ENCODE data around the gene COL16A1. TPM values are rescaled to one million over a fixed set of nuclear protein-coding genes. Genes with fewer than 3 reads are reported as not detected.

Gene COL16A1
- total RNA-seq, 2 experiments from 2014 or later: not detected

DNA sequence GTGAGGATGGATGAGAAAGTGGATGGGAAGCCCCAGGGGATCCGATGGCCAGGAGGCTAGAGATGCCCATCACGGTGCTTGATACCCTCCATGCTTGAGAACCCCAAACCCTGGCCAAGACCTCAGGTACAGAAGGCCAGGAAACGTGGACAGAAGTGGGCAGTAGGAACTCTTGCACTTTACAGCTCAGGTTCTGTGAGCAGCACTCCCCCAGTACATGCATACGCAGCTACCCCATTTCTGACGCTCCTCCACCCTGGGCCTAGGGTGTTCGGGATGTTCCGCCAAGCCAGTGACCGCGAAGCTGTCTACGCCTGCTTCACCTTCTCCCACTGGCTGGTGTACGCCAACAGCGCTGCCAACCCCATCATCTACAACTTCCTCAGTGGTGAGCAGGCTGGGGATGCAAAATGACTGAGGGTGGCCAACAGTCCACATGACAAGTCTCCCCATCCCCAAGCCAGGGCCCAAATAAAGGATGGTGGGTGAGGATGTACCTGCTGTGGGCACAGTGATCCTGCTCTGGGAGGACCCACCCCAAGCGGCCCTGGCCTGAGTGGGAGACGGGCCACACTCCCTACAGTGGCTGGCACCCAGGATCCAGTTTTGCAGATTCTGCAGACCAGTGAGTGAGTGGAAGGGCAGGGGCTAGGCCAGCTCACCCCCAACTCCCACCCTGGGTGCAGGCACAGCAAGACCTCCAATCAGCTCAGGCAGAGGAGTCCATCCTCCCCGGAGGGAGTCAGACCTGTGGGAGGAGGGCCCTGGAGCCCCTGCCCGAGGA is 78.9 kb downstream of the COL16A1 start:
- no peak overlapping the region for H3K4me3 Mint-ChIP-seq
- POLR2A ChIA-PET: no interaction called here
- H3K9me3 Mint-ChIP-seq: no peaks in the 10 kb centered on the region
- no peaks in the 10 kb centered on the region for H3K27me3 Mint-ChIP-seq
- H3K4me1 Mint-ChIP-seq: peaks cover 10% of the 10 kb centered on the region
- CTCF ChIA-PET: interaction anchor here (0.8 kb wide), 1 partner anchor 8 kb away, joined by 3 read pairs; no protein-coding TSS in a partner anchor
- H3K27ac Mint-ChIP-seq: no peak overlapping the region
- H3K36me3 Mint-ChIP-seq (ENCODE audit: low read depth): peaks cover 10% of the 10 kb centered on the region
- no peak for DNase-seq

DNA sequence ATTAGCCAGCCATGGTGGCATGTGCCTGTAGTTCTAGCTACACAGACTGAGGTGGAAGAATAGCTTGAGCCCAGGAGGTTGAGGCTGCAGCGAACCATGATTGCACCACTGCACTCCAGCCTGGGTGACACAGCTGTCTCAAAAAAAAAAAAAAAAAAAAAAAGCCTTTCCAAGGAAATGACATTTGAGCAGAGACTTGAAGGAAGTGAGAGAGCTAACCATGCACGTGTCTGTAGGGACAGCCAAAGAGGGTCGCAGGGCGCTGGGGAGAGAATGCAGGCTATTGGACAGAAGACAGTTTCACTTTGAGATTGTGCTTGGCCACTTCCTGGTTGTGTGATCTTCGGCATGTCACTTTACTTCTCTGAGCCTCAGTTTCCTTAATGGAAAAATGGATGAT is 79.5 kb downstream of the COL16A1 start:
- Mint-ChIP-seq H3K4me3 (no peak overlapping the region), H3K27me3 (peaks cover under 1% of the 10 kb centered on the region), H3K27ac (no peak overlapping the region), H3K9me3 (no peaks in the 10 kb centered on the region), H3K4me1 (peaks cover 10% of the 10 kb centered on the region), H3K36me3 (ENCODE audit: low read depth) (peaks cover 6% of the 10 kb centered on the region)
- DNase-seq: no peak
- ChIA-PET CTCF (interaction anchor here (0.8 kb wide), 1 partner anchor 9 kb away, joined by 3 read pairs; no protein-coding TSS in a partner anchor), POLR2A (no interaction called here)

DNA sequence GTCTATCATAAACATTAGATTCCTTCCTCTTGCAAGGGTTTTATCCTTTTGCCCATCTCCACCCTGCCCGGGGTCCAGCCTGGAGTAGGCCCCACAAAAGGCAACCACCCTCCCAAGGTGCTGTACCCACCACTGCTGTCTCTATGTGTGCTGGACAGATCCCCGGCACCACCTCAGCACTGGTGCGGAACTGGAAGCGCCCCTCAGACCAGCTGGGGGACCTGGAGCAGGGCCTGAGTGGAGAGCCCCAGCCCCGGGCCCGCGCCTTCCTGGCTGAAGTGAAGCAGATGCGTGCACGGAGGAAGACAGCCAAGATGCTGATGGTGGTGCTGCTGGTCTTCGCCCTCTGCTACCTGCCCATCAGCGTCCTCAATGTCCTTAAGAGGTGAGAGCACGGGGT is 80.5 kb downstream of the COL16A1 start:
- H3K27ac Mint-ChIP-seq: no peak overlapping the region
- CTCF ChIA-PET: no interaction called here

DNA sequence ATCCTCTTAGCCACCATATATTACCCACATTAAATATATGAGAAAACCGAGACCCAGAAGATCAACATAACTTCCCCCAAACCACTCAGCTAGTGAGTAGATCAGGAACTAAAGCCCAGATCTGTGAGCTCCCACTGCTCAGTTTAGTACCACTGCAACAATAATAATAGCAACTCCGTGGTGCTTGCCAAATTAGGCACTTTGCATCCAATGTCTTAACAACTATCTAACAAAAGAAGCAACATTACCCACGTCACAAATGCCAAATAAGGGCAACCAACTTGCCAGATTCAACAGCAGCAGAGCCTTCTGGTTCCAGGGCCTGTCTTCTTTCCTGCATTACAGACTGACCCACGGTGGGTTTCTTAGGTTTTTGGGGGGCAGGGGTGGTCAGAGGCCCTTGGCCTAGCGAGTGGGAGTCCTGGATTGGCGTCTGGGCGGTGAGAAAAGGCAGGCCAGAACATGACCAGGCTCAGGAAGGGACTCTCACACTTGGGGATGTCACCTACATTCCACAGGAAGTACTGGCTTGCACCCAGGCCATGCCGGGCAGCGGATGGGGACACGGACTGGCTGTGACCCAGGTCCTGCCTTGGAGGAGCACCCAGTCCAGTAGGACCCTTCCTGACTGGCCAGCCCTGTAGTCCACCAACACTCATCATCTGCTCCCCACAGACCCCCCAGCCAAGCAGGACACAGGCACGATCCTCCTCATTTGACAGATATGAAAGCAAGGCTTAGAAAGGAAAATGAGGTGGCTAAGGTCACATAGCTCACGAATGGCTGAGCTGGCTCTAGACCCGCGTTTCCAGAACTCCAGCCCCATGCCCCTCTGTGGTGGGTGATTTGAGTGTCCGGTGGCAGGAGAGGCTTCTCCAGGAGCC is 81.7 kb downstream of the COL16A1 start:
- CTCF ChIA-PET: no interaction called here
- H3K4me1 Mint-ChIP-seq: peaks cover 12% of the 10 kb centered on the region

More for the DNA sequence above, 80.5 kb downstream of the COL16A1 start:
- no peak for DNase-seq
- POLR2A ChIA-PET: no interaction called here
- H3K9me3 Mint-ChIP-seq: no peaks in the 10 kb centered on the region
- peaks cover 10% of the 10 kb centered on the region for H3K4me1 Mint-ChIP-seq
- peaks cover 8% of the 10 kb centered on the region for H3K27me3 Mint-ChIP-seq
- H3K4me3 Mint-ChIP-seq: no peak overlapping the region
- peaks cover 2% of the 10 kb centered on the region for H3K36me3 Mint-ChIP-seq (ENCODE audit: low read depth)

DNA sequence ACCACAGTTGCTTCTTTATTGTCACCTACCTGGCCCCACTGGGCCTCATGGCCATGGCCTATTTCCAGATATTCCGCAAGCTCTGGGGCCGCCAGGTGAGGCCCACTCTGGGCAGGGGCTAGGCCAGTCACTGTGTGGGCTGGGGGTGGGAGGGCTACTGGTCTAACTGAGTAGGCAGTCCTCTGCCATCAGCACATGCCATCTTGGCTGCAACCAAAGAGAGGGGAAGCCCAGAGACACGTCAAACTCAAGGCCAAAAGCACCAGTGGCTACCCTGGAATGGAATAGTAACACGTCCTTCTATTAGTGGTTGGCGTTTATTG is 82.4 kb downstream of the COL16A1 start:
- no peak overlapping the region for H3K27ac Mint-ChIP-seq
- CTCF ChIA-PET: no interaction called here
- no peak for DNase-seq
- peaks cover 2% of the 10 kb centered on the region for H3K36me3 Mint-ChIP-seq (ENCODE audit: low read depth)
- POLR2A ChIA-PET: no interaction called here
- no peaks in the 10 kb centered on the region for H3K9me3 Mint-ChIP-seq
- H3K4me1 Mint-ChIP-seq: peaks cover 12% of the 10 kb centered on the region
- H3K27me3 Mint-ChIP-seq: peaks cover 19% of the 10 kb centered on the region
- no peak overlapping the region for H3K4me3 Mint-ChIP-seq

More for the DNA sequence above, 81.7 kb downstream of the COL16A1 start:
- POLR2A ChIA-PET: no interaction called here
- Mint-ChIP-seq H3K36me3 (ENCODE audit: low read depth) (peaks cover 2% of the 10 kb centered on the region), H3K9me3 (no peaks in the 10 kb centered on the region), H3K27me3 (peaks cover 12% of the 10 kb centered on the region), H3K4me3 (no peak overlapping the region), H3K27ac (no peak overlapping the region)
- DNase-seq: no peak

DNA sequence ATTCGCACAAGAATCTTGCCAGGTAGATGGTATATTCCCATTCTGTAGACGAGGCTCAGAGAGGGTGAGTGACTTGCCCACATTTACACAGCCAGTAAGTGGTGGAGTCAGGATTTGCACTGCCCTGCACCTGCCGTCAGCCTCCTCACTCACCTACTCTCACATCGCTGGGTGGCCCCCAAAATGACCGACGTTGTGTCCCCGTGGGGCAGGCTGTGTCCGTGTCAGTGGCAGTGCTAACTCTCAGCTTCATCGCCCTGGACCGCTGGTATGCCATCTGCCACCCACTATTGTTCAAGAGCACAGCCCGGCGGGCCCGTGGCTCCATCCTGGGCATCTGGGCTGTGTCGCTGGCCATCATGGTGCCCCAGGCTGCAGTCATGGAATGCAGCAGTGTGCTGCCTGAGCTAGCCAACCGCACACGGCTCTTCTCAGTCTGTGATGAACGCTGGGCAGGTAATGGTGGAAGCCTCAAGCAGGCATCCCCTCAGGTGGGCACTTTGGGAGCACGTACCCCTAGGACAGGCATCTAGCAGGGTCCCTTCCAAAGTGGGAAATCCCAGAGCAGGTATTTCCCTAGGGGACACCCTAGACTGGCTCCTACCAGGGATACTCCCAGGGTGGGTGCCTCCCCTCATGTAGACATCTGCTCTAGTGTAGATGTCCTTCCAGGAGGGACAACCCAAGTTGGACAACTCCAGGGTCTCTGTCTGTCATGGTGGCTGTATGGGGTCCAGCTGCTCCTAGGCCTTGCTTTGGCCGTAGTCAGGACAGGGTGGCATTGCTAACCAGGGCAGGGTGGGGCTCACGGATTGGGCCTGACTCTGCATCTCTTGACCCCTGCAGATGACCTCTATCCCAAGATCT is 83.0 kb downstream of the COL16A1 start:
- Mint-ChIP-seq H3K36me3 (ENCODE audit: low read depth) (peaks cover 2% of the 10 kb centered on the region), H3K4me3 (no peak overlapping the region), H3K9me3 (no peaks in the 10 kb centered on the region), H3K27me3 (peaks cover 23% of the 10 kb centered on the region), H3K4me1 (peaks cover 12% of the 10 kb centered on the region), H3K27ac (no peak overlapping the region)
- CTCF ChIA-PET: no interaction called here
- POLR2A ChIA-PET: no interaction called here
- DNase-seq: no peak

DNA sequence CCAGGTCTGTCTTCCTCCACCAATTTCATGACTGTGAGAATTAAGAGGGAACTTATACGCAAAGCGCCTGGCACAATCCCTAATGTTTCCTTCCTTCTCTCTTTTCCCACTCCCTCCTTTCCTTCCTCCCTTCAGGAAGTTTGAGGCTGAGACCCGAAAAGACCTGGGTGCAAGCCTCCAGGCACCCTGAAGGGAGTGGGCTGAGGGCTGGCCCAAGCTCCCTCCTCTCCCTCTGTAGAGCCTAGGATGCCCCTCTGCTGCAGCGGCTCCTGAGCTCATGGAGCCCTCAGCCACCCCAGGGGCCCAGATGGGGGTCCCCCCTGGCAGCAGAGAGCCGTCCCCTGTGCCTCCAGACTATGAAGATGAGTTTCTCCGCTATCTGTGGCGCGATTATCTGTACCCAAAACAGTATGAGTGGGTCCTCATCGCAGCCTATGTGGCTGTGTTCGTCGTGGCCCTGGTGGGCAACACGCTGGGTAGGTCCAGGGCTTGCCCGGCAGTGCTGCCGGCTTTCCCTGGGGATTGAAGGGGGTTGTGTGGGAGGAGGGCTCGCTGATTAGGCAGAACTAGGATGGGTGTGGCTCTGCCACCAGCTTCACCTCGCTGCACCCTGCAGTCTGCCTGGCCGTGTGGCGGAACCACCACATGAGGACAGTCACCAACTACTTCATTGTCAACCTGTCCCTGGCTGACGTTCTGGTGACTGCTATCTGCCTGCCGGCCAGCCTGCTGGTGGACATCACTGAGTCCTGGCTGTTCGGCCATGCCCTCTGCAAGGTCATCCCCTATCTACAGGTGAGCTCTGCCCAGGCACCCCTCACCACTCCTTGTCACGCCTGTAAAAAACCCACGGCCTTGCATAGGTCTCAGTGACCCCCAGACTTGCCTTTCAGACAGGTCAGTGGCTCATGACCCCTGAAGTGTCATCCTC is 84.6 kb downstream of the COL16A1 start:
- CTCF ChIA-PET: interaction anchor here (0.9 to 3.2 kb wide), 7 partner anchors 12 to 170 kb away, joined by 3 to 13 read pairs (median 5); no protein-coding TSS in a partner anchor
- Mint-ChIP-seq H3K27ac (no peak overlapping the region), H3K4me1 (peaks cover 7% of the 10 kb centered on the region), H3K27me3 (peaks cover 26% of the 10 kb centered on the region), H3K9me3 (no peaks in the 10 kb centered on the region), H3K36me3 (ENCODE audit: low read depth) (peaks cover 2% of the 10 kb centered on the region), H3K4me3 (no peak overlapping the region)
- POLR2A ChIA-PET: no interaction called here
- no peak for DNase-seq

DNA sequence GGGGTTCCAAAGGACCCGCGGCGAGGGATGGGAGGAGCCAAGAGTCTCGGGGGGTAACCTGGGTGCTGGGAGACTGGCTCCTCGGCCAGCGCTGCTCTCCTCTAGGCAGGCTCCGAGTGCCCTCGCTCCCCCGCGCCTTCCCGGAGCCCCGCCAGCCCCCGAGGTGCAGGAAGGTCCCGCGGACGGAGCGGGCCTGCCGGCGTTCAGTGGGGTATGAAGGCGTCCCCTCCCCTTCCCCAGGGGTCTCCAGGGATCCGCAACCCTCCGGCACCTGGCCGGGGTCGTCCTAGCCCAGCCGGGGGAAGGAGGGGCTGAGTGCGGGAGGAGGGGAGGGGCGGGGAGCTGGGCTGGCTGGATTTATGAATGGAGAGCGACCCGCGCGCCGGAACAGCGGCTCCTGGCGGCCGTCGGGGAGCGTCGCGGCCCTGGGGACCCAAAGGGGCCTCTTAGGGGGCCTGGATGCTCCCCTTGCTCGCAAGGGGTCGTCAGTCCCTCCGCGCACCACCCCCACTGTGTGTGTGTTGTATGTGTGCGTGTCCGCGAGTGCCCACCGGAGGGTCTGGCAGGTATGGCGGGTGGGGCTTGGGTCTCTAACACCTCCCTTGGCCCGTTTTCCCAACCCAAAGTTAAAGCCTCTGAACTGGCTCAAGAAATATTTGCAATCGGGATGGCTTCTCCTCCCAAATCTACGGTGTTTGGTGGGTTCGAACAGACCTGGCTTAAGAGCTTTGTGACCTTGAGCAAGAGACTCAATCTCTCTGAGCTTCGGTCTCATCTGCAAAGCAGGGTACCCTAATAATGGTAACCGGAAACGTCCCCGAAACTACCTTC is 85.7 kb downstream of the COL16A1 start:
- H3K4me1 Mint-ChIP-seq: peaks cover 2% of the 10 kb centered on the region
- H3K36me3 Mint-ChIP-seq (ENCODE audit: low read depth): no peaks in the 10 kb centered on the region
- H3K27me3 Mint-ChIP-seq: peaks cover 26% of the 10 kb centered on the region
- ChIA-PET POLR2A (no interaction called here), CTCF (interaction anchor here (0.9 to 3.2 kb wide), 7 partner anchors 11 to 171 kb away, joined by 3 to 13 read pairs (median 5); no protein-coding TSS in a partner anchor)
- no peak overlapping the region for H3K27ac Mint-ChIP-seq
- H3K4me3 Mint-ChIP-seq: no peak overlapping the region
- H3K9me3 Mint-ChIP-seq: no peaks in the 10 kb centered on the region
- DNase-seq: peak; percentile 32

DNA sequence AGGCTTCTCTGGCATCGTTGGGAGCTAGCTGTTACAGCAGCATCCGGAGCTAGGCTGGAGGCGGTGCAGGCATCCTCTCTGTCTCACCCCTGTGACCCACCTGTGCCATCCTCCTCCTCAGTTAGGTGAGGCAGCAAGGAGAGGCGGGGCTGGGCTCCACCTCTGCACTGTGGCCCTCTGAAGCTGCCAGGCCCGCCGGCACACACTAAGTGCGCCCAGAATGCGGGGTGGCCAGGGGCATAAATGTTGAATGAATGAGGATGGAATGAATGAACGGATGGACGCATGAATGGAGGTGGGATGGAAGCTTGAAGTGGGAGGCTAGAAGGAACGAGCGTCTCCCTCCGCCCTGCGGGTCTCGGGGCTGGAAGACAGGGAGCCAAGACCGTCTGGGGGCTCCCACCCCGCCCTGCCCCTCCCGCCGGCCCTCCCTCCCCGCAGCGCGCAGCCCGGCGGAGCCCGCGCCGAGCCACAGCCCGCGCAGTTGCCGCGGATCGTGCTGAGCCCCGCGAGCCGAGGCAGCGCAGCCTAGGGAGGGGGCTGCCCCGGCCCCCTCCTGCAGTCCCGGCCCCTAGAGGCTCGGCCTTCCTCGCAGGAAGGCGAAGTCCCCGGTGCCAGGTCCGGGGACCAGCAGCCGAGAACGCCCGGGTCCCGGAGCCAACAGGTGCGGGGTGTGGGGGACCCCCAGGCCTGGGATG is 86.5 kb downstream of the COL16A1 start, which contains the start of gene HCRTR1:
HCRTR1 (plus strand) TSS at position 472 of the 698 bp plus-strand sequence. CDS start 1,504 bp downstream, outside the sequence.
- no peak for DNase-seq
- CTCF ChIA-PET: interaction anchor here (1.3 to 3.2 kb wide), 5 partner anchors 11 to 54 kb away, joined by 3 to 13 read pairs (median 6); no protein-coding TSS in a partner anchor
- Mint-ChIP-seq H3K4me3 (no peak within 1 kb of the TSS), H3K27ac (no peak within 1 kb of the TSS), H3K4me1 (peaks cover 2% of the 10 kb centered on the region), H3K9me3 (no peaks in the 10 kb centered on the region), H3K27me3 (peaks cover 26% of the 10 kb centered on the region), H3K36me3 (ENCODE audit: low read depth) (no peaks in the 10 kb centered on the region)
- POLR2A ChIA-PET: no interaction called here

DNA sequence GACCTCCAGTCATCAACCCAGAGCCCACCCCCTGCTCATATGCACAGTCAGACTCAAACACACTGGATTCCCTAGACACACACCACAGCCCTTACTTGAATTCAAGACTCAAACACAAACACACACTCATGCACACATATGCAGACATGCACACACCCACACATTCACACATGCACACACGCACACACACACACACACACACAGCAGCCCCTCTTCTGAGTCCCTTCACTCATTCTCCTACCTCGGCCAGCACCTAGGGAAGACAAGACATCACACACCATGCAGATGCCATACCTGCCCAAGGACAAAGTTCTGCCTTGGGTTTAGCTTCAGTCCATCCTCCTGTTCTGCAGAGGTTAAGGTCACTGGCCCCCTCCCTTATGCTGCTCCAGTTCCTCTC is 87.9 kb downstream of the COL16A1 start:
- CTCF ChIA-PET: no interaction called here
- no peak for DNase-seq
- H3K4me1 Mint-ChIP-seq: peaks cover 2% of the 10 kb centered on the region
- no peaks in the 10 kb centered on the region for H3K9me3 Mint-ChIP-seq
- no peak overlapping the region for H3K27ac Mint-ChIP-seq
- H3K27me3 Mint-ChIP-seq: peaks cover 26% of the 10 kb centered on the region
- no peak overlapping the region for H3K4me3 Mint-ChIP-seq
- H3K36me3 Mint-ChIP-seq (ENCODE audit: low read depth): no peaks in the 10 kb centered on the region
- POLR2A ChIA-PET: no interaction called here

DNA sequence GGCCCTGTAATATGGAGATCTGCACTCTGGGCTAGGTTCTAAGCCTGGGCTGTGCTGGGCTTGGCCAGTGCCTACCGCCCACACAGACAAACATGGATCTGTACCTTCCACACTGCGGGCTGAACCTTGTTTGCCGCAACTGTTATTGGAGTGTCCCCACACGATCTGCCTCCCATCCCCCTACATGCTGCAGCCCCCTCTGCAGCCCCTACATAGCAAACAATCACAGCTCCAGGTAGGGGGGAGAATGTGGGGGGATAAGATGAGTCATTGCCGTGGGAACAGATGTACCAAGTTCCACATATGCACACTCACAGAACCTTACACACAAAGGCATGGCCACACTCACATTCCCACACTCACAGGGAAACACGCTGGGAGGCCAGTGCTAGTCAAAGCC is 88.4 kb downstream of the COL16A1 start:
- H3K4me3 Mint-ChIP-seq: no peak overlapping the region
- no peaks in the 10 kb centered on the region for H3K9me3 Mint-ChIP-seq
- peaks cover 2% of the 10 kb centered on the region for H3K4me1 Mint-ChIP-seq
- no peak overlapping the region for H3K27ac Mint-ChIP-seq
- H3K27me3 Mint-ChIP-seq: peaks cover 29% of the 10 kb centered on the region
- POLR2A ChIA-PET: no interaction called here
- CTCF ChIA-PET: no interaction called here
- DNase-seq: no peak
- no peaks in the 10 kb centered on the region for H3K36me3 Mint-ChIP-seq (ENCODE audit: low read depth)

All from activated CD4-positive, alpha-beta T cell treated with anti-CD3 and anti-CD28 coated beads, Interleukin-2, amount 10 ng/mL, durations not matched to agents 7 days and 5 days (primary cell).